NT2/D1 (cell line): Measurements from ENCODE around the gene LZTFL1.
A peak's percentile ranks its signal among the peaks of the same experiment; 100 is the strongest.

Experiments used
- DNase-seq: peaks from one replicate; pipeline ENCODE4 v3.0.0-alpha.2; 2011; ENCODE audit warnings: low read depth, low spot score
- H3K27me3 ChIP-seq: 2 replicates; pipeline ENCODE4 v1.6.0; 2011; ENCODE audit warnings: mild to moderate bottlenecking; ENCODE audit not compliant: insufficient read length, insufficient read depth
- H3K36me3 ChIP-seq: 2 replicates; pipeline ENCODE4 v1.6.1; 2011; ENCODE audit warnings: mild to moderate bottlenecking, low read length, mixed read lengths; ENCODE audit not compliant: insufficient read depth, insufficient read length
- H3K4me1 ChIP-seq: 2 replicates; pipeline ENCODE4 v1.5.1; 2011; ENCODE audit not compliant: insufficient read depth, insufficient read length
- H3K4me3 ChIP-seq: 2 replicates; pipeline ENCODE4 v1.5.1; 2011; ENCODE audit warnings: low read depth; ENCODE audit not compliant: insufficient read length
- H3K9ac ChIP-seq: 2 replicates; pipeline ENCODE4 v1.6.0; 2011; ENCODE audit warnings: low read depth; ENCODE audit not compliant: insufficient read length
- H3K9me3 ChIP-seq: 2 replicates; pipeline ENCODE4 v1.5.1; 2011; ENCODE audit warnings: mild to moderate bottlenecking, low read length; ENCODE audit not compliant: insufficient read depth
- SUZ12 ChIP-seq: IDR thresholded peaks from 2 replicates; pipeline ENCODE4 v1.6.1; 2011; ENCODE audit not compliant: insufficient read length, insufficient read depth; ENCODE audit errors: extremely low read depth
- YY1 ChIP-seq: IDR thresholded peaks from 2 replicates; pipeline ENCODE4 v1.6.1; 2011; ENCODE audit not compliant: insufficient read length, insufficient read depth
- ZNF274 ChIP-seq: IDR thresholded peaks from 2 replicates; pipeline ENCODE4 v1.6.1; 2011; ENCODE audit warnings: mild to moderate bottlenecking, low read depth, low read length

The LZTFL1 gene

GRCh38 chr3:45798034-45798433 lies 43.9 kb downstream of the LZTFL1 start:
- TF ChIP-seq YY1, result no peak
- TF ChIP-seq SUZ12, result no peak
- no peak for TF ChIP-seq ZNF274
- no peaks in the 10 kb centered on the region for H3K36me3 ChIP-seq
- peaks cover 2% of the 10 kb centered on the region for H3K4me1 ChIP-seq
- no peak overlapping the region for H3K4me3 ChIP-seq
- H3K9me3 ChIP-seq, result no peaks in the 10 kb centered on the region
- H3K9ac ChIP-seq, result no peak overlapping the region
- peaks cover 45% of the 10 kb centered on the region for H3K27me3 ChIP-seq
- DNase-seq, result no peak

GRCh38 chr3:45796902-45797637 lies 44.8 kb downstream of the LZTFL1 start:
- DNase-seq, result no peak
- Histone ChIP-seq H3K4me3 (peak overlapping the region; percentile 65), H3K9ac (peak overlapping the region; percentile 79), H3K4me1 (peaks cover 2% of the 10 kb centered on the region), H3K27me3 (peaks cover 47% of the 10 kb centered on the region), H3K36me3 (no peaks in the 10 kb centered on the region), H3K9me3 (no peaks in the 10 kb centered on the region)
- TF ChIP-seq ZNF274 (no peak), YY1 (no peak), SUZ12 (no peak)

GRCh38 chr3:45795882-45796765 lies 45.8 kb downstream of the LZTFL1 start, which contains the start of gene SLC6A20:
Gene SLC6A20 (minus strand): TSS chr3:45796536. CDS start chr3:45796419, 117 bp downstream.
- H3K36me3 ChIP-seq, result no peaks in the 10 kb centered on the region
- H3K27me3 ChIP-seq, result peaks cover 47% of the 10 kb centered on the region
- no peak for TF ChIP-seq ZNF274
- no peak for TF ChIP-seq YY1
- TF ChIP-seq SUZ12, result peak; percentile 52
- peak within 1 kb of the TSS; percentile 65 for H3K4me3 ChIP-seq
- peaks cover 2% of the 10 kb centered on the region for H3K4me1 ChIP-seq
- peak within 1 kb of the TSS; percentile 79 for H3K9ac ChIP-seq
- H3K9me3 ChIP-seq, result no peaks in the 10 kb centered on the region
- DNase-seq, result peak; percentile 18

- Histone ChIP-seq H3K4me3 (no peak overlapping the region), H3K9me3 (no peaks in the 10 kb centered on the region), H3K4me1 (peaks cover 2% of the 10 kb centered on the region), H3K36me3 (no peaks in the 10 kb centered on the region), H3K9ac (no peak overlapping the region), H3K27me3 (peaks cover 47% of the 10 kb centered on the region)
- DNase-seq, result no peak
- TF ChIP-seq YY1 (no peak), SUZ12 (no peak), ZNF274 (no peak)
These were observed 46.4 kb downstream of the LZTFL1 start for GRCh38 chr3:45795509-45795881.

GRCh38 chr3:45794660-45795059 lies 47.3 kb downstream of the LZTFL1 start:
- Histone ChIP-seq H3K27me3 (peaks cover 47% of the 10 kb centered on the region), H3K4me1 (peaks cover 2% of the 10 kb centered on the region), H3K9me3 (no peaks in the 10 kb centered on the region), H3K9ac (no peak overlapping the region), H3K36me3 (no peaks in the 10 kb centered on the region), H3K4me3 (no peak overlapping the region)
- no peak for DNase-seq
- no peak for TF ChIP-seq SUZ12
- TF ChIP-seq ZNF274, result no peak
- TF ChIP-seq YY1, result no peak

GRCh38 chr3:45794177-45794560 lies 47.8 kb downstream of the LZTFL1 start:
- peaks cover 2% of the 10 kb centered on the region; the same call in 1 of the 2 replicates for H3K9me3 ChIP-seq
- no peak overlapping the region for H3K9ac ChIP-seq
- no peak for DNase-seq
- no peak overlapping the region for H3K4me3 ChIP-seq
- no peak for TF ChIP-seq YY1
- no peak for TF ChIP-seq SUZ12
- no peak for TF ChIP-seq ZNF274
- H3K4me1 ChIP-seq, result peaks cover 2% of the 10 kb centered on the region
- H3K27me3 ChIP-seq, result peaks cover 47% of the 10 kb centered on the region
- H3K36me3 ChIP-seq, result no peaks in the 10 kb centered on the region
